Occipital lobe (tissue), 2 donors: ENCODE data around the gene B4GALNT3. TPM values are rescaled to one million over a fixed set of nuclear protein-coding genes. Genes with fewer than 3 reads are reported as not detected.
A peak's percentile ranks its signal among the peaks of the same experiment; 100 is the strongest.
"Not testable (repeated sequence)": the region's sequence is repeated elsewhere in the genome, so short reads cannot be mapped to it uniquely, and the experiment has no call there.

ENCODE experiments used
- DNase-seq: peaks from one replicate; lab custom pipeline; 2025; lab: John Stamatoyannopoulos, UW
- total RNA-seq: library from RNA; depleted of rRNA; stranded (reverse); fragments of >200 nt; gene quantifications from one replicate; pipeline ENCODE4 v1.2.3, GENCODE V29; 2014

Gene B4GALNT3
- total RNA-seq, result 2.2 TPM

GRCh38 chr12:459430-460258 lies at the start of gene B4GALNT3:
B4GALNT3 (plus strand) TSS chr12:459939; CDS start chr12:460377, 438 bp downstream.
- peak; percentile 15 for DNase-seq

GRCh38 chr12:414859-415258 lies 44.9 kb upstream of the B4GALNT3 start:
- no peak for DNase-seq

DNA sequence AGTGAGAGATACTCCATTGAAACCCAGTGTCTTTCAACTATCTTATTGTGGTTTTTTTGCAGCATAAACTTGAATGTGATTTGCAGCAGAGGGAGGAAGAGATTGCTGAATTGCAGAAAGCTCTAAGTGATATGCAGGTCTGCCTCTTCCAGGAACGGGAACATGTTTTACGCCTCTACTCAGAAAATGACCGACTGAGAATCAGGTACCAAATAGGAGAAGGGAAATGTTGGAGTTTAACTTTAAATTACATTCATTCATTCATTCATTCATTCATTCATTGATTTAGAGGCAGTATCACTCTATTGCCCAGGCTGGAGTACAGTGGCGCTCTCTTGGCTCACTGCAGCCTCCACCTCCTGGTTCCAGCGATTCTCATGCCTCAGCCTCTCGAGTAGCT lies 41.3 kb upstream of the B4GALNT3 start:
- DNase-seq, result no peak

DNA sequence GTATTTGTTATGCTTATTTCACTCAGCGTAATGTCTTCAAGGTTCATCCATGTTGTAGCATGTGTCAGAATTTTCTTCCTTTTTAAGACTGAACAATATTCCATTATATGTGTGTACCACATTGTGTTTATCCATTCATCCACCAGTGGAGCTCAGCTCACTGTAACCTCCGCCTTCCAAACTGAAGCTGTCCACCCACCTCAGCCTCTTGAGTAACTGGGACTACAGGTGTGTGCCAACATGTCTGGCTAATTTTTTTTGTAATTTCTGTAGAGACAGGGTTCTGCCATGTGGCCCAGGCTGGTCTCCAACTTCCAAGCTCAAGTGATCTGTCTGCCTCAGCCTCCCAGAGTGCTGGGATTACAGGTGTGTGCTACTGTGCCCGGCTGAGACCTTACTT lies 37.2 kb upstream of the B4GALNT3 start:
- no peak for DNase-seq

DNA sequence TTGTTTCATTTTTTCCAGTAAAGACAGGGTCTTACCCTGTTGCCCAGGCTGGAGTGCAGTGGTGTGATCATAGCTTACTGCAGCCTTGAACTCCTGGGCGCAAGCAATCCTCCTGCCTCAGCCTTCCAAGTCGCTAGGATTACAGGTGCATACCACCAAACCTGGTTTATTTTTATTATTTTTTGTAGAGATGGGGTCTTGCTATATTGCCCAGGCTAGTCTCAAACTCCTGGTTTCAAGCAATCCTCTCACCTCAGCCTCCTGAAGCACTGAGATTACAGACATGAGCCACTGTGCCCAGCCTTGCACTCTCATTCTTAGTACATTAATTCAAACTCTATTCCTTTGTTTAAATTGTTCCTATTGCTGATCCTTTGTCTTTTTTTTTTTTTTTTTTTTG lies 24.0 kb upstream of the B4GALNT3 start:
- DNase-seq, result not testable (repeated sequence)

DNA sequence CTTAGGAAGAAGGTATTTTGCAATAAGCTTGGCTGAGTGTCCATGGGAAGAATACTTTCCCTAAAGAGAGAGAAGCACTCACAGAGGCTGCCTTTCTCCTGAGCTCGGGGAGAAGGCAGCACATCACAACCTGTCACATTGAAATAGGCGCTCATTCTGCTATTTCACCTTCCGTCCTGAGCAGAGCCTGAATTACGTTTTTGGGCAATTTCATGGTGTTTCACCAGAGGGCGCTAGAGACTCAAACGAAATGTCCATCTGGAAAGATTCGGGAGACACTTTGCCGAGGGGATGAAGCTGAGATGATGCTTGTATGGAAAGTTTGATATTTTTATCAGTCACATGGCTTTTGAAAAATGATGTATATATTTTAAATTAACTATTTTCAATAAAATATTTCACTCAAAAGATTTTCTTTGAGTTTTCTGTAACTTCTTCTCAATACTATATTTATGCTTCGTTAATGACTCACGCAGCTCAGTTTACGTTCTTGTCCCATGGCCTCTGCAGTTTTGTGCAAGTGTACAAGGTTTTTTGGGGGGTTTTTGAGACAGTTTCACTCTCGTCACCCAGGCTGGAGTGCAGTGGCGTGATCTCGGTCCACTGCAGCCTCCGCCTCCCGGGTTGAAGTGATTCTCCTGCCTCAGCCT lies 17.4 kb upstream of the B4GALNT3 start:
- peak; percentile 23 for DNase-seq

GRCh38 chr12:447141-447540 lies 12.6 kb upstream of the B4GALNT3 start:
- no peak for DNase-seq

DNA sequence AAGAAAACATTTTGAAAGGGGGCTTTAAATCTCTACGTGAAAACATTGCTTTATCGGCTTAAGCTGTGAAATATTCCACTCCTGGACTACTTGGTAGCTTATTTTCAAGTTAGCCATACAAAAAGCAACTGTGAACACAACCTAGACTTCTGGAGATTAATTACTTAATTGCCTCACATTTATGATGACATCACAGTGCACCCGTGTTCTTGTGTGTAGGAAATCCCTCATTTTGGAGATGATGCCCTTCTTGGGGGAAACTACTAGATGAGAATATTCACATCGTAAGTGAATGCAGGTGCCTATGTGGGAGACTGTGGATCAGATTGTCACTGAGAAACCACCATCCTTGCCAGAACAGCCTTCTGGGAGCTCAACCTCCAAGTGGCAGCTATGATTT lies 10.5 kb upstream of the B4GALNT3 start:
- DNase-seq, result no peak

DNA sequence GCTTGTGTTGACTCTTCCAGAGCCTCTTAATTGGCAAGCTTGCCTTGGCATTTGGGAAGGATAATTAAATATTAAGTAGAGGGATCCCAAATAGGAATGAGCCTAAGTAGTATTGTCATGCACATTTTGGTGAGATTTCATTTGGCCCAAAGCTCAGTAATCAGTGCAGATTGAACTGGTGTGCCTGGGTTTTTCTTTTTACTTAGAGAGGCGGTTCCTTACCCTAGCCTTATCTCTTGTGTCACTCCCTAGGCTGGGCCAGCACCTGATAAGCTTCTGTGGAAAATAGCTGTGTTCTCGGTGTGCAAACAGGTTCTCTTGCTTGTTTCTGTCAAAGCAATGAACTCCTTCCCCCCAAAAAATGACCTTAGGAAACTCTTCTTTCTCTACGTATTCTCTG lies 9.3 kb upstream of the B4GALNT3 start:
- DNase-seq, result no peak

GRCh38 chr12:452667-453210 lies 7.0 kb upstream of the B4GALNT3 start:
- no peak for DNase-seq

DNA sequence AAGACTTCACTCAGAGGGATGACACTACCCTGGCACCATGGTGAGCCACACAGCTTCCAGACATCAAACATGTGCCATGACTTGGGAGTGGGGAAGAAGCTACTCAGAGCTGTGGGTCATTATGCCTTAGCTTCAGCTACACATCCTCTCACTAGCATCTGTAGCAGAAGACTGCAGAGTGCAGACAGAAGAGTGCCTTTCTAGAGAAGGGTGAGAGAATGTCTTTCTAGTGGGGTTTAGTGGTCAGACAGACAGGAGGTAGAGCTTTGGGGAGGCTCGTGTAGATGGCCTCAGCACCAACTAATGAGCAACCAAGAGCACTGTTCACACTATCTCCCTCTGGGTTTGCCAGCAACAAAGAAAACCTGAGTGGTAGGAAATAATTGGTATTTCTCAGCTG lies 4.9 kb upstream of the B4GALNT3 start:
- no peak for DNase-seq

DNA sequence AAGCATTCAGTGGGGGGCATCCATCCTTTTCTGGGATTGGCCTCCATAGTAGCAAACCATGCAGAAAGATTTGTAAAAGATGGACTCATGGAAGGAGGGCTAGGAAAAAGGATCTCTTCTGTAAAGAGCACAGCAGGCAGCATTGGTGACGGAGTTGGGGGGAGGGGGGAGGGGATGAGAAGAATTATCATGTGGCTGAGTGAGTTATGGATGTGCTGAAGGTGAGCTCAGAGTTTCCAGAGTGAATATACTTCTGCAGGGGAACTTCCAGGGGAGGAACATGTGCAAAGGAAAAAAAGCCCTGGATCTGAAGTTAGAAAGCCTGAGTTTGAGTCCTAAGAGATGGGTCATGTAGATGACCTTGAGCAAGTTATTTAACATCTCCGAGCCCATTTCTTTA lies 3.9 kb upstream of the B4GALNT3 start:
- no peak for DNase-seq

DNA sequence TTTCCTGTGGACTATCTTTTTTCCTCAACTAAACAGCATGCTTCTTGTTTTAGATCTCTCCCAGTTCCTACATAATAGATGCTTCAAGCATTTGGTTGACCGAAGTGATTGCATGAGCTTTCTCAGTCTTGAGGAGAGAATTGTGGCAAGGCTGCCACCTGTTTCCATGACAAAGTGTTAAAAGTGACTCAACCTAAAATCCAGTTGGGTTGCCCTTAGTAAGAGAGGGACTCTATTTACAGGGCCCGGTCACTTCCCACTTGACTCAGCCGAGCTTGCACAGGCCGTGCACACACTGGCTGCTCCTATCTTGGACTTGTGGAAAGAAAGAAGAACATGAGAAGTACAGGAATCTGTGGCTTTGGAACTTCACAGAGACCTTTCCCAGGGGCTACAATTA lies 2.1 kb upstream of the B4GALNT3 start:
- no peak for DNase-seq

GRCh38 chr12:459050-459429 lies 699 bp upstream of the B4GALNT3 start:
- no peak for DNase-seq

GRCh38 chr12:460261-461230 lies 807 bp downstream of the B4GALNT3 start:
- no peak for DNase-seq

DNA sequence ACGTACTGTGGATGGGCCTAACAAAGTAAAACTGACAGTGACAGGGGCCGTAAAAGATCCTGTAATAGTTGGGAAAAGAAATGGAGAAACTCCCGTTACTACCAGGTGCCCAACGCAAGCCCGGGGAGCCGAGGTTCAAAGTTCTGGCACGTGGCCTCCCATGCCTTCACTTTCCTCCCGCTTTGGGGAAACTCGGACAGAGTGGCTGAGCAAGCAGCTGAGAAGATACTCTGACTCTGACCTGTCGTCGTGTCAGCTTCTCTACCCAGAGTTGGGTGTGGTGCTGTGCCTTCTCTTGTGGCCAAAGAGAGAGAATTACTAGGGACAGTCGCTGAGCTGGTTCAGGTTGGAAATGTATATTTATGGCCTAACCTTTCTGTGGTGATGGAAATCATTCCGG lies 1.7 kb downstream of the B4GALNT3 start:
- no peak for DNase-seq

- DNase-seq, result no peak
Observed at GRCh38 chr12:462936-463705, 3.4 kb downstream of the B4GALNT3 start.

DNA sequence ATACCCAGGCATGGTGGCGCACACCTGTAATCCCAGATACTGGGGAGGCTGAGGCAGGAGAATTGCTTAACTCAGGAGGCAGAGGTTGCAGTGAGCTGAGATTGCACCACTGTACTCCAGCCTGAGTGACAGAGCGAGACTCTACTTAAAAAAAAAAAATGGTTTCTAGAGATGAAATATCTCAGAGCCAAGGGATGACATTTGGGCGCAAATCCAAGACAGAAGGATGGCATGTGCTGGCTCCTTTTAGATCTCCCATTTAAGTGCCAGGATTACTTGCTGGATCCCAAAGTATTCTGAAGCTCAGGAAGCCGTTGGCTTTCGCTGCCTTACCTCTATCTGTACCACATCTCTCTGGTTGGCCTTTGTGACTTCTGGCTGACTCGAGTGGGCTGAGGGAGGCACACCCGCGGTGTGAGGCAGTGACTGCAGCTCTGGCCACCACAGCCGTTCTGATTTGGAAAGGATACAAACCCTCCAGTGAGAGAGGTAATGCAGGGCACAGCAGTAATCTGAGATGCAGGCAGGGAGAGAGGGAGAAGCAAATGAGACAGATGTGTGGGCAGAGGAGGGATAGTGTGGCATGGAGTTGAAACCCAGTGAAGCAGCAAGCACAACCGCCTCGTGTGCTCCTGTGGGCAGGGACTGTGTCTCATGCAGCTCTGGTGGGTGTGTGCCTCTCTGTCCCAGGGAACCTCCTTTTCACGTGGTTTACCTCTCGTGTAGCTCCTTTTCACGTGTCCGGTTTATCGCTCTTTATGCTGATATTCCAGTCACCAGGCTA lies 4.9 kb downstream of the B4GALNT3 start:
- DNase-seq, result peak; percentile 24

GRCh38 chr12:466039-466438 lies 6.3 kb downstream of the B4GALNT3 start:
- DNase-seq, result no peak

DNA sequence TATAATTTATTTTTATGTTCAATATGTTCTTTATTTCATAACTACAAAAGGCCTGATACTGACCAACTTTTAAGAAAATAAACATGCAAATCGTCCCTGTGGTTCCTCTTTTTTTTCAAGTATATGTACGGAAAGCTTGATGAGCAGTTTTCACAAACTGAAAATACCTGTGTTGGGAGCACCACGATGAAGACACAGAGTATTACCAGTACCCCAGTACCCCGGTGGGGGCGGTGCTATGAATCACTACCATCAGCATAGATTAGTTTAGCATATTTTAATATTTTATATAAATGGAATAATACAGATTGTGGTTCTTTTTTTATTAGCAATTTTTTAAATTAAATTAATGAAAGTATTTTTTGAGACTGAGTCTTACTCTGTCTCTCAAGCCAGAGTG lies 7.0 kb downstream of the B4GALNT3 start:
- no peak for DNase-seq
